ENCODE results near the gene PKP4.

The PKP4 gene

DNA sequence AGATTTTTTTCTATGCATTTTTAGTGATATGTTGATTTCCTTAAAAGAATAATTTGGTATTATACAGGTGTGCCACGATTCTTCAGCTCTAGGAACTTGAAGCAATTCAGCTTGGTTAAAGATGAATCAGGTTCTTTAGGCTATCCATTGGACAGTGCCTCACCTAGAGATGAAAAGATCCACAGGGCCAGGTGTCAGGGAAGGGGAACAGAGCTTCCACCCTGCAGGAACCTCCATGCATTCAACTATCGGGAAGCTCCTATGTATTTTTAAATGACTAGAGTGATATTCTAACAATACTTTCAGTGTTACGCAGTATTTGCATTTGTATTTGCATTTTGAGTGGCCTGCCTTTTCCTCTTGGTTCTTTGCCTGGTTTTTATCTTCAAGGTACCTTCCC is 40.2 kb downstream of the PKP4 start:
- no peak for DNase-seq (ENCODE audit: low read depth)

DNA sequence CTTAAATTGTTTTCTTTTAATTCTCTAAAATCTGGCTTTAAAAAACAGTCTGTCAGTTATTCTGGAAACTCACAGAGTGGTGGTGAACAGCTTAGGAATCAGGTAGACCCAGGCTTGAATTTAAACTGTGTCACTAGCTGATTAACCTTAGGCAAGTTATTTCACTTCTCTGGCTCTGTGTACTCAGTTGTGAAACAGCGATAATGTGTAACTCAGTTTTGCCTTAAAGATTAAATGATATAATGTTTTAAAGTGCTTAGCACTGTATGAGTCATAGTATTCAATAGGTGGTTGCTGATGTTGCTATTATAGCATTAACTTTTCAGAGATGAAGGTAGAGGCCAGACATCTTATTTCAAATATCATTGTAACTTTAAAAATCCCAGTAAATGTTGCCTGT is 40.7 kb downstream of the PKP4 start:
- DNase-seq (ENCODE audit: low read depth): no peak

DNA sequence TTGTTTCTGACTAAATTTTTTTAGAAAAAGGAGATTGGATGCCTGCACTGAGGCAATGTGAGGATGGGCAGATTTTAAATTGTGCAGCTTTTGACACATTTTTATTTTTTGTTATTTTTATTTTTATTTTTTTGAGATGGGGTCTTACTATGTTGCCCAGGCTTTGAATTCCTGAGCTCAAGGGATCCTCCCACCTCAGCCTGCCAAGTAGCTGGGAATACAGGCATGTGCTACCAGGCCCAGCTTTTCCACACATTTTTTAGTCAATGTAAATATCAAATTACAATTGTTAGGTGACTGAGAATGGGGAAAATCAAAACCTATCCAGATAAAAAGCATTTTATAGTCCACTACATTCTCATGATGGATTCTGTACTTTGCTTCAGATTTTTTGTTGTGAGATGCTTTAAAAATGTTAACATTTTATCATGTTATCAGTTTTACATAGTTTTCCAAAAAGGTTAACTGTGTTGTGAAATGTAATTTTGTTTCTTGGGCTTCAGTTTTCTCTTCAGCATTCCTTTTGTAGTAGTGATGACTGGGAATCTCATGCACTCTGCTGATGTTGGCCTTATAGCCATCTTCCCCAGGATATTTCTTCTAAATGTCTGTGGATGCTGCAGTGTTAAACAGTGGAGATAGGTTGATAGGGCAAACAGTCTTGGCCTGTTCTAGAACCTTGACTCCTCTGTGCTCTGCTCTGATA is 41.4 kb downstream of the PKP4 start:
- DNase-seq (ENCODE audit: low read depth): no peak

DNA sequence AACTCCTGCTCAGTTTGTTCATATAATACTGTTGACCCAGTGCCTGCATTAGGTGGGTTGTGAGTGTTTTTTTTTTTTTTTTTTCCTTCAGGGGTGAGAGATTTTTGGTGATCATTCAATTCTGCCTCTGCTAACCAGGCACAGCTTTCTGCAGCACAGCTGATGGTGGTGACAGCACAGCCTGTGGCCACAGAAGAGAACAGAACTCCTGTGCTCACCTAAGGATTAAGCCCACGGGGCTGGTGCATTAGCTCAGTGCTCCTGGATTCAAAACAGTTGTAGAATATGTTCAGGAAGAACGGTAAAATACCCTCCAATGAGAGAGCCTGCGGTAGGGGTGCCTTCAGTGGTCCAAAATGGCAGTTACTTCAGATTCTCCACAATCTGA is 42.0 kb downstream of the PKP4 start:
- no peak for DNase-seq (ENCODE audit: low read depth)

DNA sequence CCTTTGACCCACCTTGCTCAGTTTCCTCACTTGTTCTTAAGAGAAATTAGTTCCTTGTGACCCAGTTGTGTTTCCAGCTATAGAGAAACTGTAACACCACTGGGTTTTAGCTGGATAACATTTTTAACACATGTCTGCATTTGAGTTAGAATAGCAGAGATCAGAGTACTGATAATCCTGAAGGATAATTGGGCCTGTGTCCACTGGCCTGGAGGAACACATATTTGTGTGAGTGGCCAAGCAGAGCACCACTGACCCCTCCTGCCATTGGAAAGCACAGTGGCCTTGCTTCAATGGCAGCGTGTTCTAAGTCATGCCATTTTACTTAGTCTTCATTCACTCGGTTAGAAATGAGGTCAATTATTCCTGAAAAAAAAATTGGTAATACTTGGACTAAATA is 42.6 kb downstream of the PKP4 start:
- DNase-seq (ENCODE audit: low read depth): no peak

DNA sequence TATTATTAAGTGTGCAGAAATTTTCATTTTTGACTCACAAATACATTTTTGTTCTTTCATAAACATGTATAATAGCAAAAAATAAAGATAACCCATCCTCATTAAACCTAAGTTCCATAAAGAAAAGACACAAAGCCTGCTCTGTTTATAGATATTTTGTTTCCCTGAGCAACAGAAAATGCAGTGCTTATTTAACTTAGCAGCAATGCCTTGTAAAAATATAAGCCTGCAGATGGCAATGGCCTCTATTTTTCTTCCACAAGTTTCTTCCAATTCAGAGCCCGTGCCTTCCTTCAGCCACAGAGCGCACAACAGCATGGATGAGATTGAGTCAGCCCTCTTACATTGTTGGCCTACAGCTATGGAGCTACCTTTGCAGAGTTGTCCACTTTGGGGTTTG is 43.6 kb downstream of the PKP4 start:
- DNase-seq (ENCODE audit: low read depth): no peak

DNA sequence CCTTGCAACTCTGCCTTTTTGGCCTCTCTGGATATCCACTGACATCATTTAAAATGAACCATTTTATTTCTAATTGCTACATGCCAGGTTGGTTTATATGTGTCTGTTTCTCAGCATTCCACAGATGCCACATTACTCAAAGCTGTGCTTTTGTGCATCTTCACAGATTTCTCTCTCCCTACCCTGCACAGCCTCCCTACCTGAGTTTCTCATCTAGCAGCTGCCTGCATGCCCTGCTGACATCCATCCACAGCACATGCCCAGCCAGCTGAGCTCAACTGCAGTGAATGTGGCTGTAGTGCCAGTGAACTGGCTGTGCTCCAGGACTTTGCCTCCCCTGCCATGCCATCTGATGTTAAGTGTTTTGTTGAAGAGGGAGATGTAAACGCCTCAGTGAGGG is 44.5 kb downstream of the PKP4 start:
- DNase-seq (ENCODE audit: low read depth): no peak

DNA sequence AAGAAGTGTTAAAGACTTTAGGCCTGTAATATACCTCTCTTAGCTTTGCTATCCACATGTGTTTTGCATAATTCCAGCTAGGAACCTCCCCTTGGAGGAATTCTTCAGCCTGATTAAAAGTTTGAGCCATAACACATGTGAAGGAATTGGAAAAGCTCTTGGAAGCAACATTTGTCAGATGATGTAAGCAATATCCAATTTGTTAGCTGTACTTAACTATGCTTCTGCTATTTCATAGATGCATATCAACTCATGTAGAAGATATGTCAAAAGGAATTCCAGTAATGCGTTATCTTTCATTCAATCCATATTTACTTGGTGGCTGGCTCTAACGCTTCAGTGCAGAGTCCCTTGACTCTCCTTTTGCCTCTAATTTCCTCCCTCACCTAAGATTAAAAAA is 46.2 kb downstream of the PKP4 start:
- DNase-seq (ENCODE audit: low read depth): peak; percentile 92

DNA sequence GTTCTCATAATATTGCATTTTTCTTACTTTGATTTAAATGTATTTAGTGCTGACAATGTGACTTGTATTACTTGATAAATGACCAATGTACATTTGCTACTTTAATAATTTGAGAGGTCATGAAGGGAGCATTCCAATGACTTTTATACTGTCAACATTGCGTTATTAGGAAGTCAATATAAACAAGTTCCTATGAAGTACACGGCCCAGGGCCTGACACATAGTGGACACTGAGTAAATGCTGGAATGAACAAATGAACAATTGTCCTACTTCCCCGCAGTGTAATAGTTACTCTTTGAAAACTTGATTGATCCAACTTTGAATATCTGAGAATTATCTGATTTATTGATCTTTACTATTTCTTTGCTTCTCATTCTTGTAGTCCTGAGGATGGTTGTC is 47.3 kb downstream of the PKP4 start:
- DNase-seq (ENCODE audit: low read depth): no peak

DNA sequence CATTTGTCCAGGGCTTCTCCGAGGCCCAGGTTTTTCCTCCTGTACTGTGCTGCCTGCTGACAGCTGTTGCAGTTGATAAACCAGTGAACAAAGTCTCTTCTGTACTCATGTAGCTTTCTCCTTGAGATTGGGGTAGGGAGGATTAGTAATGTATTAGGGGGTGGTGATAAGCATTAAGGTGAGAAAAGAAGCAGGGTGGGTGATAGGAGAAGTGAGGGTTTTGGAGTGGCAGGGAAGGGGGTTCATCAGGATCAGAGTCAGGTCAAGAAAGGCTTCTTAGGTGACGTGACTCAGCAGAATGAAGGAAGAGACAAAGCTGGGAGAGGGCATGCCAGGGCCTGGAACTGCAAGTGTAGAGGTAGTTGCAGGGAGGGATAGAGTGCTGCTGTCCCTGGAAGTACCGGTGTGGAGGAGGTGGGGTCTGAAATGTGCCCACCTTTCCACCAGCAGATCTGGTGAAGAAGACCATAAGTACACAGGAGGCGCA is 48.7 kb downstream of the PKP4 start:
- no peak for DNase-seq (ENCODE audit: low read depth)

DNA sequence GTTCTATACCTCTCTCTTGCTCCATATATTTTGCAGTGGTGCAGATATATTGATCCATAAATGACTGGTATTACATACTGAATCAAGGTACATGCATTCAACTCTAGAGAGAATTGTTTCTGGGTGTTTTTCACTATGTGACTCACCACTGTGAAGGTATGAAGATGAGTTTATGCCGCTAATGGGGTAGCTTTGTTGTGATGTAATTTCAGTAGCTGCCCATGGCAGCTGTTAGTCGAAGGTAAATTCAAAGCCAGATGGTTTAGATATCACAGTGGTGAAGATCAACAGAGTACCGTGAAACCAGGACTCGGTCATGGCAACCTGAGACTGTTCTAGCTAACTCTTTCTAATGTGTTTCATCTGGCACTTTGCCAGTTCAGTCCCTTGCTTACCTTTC is 50.4 kb downstream of the PKP4 start:
- DNase-seq (ENCODE audit: low read depth): no peak

DNA sequence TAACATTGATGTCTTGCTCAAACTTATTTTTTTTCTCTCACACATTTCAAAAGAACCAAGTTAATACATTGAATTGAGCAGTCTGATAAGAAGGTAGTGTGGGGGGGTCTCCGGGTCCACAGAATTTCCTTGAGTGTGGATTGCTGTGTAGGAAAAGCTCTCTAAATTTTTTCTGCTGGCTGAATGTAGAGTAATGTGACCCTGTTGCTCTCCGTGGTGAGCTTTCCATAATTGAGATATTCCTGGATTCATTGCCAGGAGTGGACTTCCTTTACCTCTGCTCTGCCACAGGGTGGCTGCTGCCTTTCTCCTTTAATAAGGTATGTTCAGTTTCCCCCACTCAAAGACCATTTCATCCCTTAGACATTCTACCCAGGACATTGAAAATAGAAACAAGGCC is 50.9 kb downstream of the PKP4 start:
- no peak for DNase-seq (ENCODE audit: low read depth)

DNA sequence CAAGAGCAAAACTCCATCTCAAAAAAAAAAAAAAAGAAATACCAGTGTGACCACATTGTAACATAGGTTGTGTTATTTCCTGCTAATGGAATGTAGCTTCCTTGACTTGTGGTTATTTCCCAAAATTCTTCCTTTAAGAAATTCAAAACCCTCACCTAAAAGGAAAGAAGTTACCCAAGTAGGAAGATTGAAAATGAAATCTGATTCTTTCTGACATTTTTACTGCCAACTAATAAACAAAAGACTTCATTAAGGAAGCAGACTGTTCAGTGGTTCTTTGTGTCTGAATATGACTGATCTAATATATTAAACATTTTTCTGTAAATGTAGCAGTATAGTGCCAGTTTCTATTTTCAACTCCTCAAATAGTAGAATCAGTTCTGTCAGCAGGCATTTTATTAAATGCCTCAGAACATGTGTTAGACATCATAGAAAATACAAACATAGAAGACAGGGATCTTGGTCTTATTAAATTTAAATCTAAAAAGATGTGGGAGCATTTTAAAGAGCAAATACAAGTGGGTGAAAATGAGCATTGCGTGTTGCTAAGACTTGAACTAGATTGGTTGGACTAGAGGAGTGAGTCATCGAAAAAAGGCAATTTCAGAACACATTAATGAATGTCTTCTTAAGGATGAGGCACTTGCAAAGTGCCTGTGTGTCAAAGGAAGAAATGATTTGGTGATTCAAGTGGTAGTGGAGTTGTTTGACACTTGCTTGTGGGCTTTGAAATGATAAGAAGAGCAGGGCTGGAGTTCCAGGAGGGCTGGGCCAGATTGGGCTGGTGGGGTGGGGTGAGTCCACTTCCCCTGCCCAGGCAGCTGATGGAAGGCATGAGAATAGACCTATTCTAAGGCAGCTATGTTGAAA is 53.4 kb downstream of the PKP4 start:
- no peak for DNase-seq (ENCODE audit: low read depth)

DNA sequence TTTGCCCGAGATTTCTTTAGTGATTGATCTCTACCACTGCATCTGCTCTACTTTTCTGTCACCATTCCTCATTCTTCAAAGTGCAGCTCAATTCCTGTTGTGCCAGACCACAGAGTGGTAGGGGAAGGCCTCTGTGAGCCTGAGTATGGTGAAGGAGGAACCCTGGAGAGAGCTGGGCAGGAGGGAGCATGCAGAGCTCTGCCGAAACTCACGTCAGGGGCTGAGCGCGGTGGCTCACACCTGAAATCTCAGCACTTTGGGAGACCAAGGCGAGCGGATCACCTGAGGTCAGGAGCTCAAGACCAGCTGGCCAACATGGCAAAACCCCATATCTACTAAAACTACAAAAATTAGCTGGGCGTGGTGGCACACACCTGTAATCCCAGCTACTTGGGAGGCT is 54.1 kb downstream of the PKP4 start:
- DNase-seq (ENCODE audit: low read depth): no peak

DNA sequence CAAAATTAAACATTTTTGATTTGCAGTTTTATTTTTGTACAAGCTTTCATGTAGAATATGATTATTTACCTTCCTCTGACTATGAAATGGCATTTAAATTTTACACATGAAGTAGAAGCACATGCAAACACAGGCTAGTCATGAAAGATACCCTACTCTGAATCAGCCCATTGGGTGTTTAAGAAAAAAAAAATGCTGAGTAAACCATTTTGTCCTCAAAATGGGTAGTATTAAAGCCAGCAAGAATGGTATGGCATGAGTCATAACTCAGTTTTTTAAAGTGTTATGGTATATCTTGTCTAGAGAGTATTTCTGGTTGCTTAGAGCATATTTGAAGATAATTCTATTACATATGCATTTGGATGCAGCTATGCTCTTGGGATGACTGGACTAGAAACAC is 55.0 kb downstream of the PKP4 start:
- no peak for DNase-seq (ENCODE audit: low read depth)

DNA sequence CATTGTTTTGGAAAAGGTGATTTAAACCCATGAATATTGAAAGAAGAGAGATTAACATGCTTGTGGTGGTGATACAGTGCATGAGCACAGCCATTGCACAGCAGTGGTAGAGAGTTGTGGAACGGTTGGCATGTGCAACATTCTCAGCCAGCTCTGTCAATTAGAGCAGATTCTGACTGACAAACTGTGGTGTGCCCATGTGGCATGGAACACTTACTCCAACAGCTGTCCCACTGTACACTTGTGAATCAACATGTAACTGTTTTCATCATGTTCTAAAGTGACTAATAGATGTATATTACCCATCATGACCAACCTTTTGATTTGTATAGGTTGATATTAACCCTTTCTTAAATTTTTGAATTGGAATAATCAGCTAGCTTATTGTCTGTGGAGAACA is 55.6 kb downstream of the PKP4 start:
- no peak for DNase-seq (ENCODE audit: low read depth)

DNA sequence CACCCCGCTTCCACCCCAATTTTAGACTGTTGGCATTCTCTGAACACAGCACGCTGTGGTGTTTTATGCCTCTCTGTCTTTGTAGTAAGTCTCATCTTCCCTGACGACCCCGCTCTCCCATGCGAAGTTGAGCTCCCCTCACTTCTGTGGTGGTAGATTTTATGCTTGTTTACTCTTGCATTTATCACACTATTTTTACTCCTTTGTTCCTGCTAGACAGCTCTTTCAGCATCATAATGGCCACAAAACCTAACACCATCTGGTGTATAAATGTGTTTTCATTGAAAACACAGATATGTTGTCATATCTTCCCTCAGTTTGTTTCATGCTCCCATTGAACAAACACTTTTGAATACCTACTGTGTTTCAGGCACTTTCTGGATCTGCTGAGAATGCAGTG is 57.1 kb downstream of the PKP4 start:
- no peak for DNase-seq (ENCODE audit: low read depth)

DNA sequence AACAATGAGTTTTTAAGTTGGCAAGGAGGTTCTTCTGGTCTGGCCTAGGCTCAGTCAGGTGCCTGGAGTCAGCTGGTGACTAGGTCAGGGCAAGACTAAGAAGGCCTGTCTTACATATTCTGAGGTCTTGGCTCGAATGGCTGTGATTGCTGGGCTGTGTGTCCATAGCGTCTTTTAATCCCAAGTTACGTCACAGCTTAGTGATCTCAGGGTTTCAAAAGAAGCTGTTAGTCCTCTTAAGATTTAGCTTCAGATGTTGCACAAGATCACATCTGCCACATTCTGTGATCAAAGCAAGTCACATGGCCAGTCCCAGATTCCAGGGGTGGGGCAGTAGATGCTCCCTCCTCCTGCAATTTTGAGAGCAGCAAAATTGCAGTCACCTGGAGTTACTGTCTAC is 61.3 kb downstream of the PKP4 start:
- no peak for DNase-seq (ENCODE audit: low read depth)

DNA sequence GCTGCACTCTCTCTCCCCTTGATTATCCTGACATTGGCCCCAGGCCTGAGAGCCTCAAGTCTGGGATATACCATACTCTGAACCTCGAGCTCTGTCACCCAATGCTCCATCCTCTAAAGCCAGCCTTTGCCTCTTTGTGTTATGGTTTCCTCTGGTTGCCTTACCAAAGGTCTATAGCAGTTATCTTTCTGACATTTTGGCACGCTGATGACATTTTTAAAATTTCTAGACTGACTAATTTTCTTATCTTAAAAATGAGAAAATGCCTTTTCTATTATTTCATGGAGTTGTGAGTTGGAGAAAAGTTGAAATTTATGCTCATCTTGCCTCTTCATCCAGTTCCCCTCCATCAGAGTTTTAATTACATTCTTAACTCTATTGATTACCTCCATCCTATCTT is 62.7 kb downstream of the PKP4 start:
- DNase-seq (ENCODE audit: low read depth): no peak

DNA sequence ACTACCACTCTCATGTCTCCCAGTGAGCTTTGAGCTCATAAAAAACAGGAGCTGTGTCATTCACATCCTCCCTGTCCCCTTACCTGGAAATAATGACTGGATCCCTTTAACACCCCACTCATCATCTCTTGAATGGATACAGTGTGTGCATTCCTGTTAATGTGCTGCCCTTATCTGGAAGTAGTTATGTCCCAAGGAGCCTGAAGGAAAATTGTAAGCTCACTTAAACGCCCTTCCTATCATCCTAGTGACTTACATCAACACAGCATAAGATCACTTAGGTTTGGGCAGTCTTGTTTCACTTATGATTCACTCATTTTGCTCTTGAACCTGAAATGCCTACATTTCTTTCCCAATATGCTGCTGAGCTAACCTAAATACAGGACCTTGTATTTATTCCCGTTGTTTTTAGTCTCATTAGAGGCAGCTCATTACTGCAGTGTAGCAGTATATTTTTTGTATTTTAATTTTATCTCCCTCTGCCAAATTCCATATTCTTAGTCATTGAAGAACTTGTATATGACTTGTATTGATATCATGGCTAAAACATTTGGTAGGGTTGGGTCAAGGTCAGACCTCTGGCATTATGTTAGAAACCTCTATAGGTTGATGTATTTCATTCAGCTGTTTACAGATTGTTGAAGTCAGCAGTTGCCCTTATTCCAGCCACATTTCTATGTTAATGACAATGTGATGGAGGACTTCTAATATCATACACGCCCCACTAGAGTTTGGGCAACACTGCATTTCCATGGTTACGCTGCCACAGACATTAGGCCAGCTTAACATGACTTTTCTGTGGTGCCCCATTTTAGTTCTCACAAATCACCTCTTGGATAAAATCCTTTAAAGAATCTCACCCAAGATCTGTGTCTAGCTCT is 72.9 kb downstream of the PKP4 start:
- DNase-seq (ENCODE audit: low read depth): peak; percentile 53

DNA sequence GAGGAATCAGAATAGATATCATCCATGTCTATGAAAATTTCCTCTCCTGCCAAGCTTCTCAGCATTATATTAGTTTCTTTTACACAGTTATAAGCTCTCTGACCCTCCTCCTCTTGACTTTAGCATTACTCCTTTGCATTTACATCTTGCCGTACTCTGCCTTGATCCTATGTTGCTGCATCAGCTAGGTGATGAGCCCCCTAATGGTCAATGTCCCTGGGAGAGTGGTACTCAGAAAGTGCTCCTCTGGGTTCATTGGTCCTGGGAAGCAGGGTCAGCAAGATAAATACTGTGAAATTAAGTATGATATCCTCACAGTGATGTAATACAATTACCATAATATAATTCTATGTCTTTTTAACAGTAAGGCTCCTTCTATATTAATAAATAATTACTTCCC is 74.1 kb downstream of the PKP4 start:
- no peak for DNase-seq (ENCODE audit: low read depth)

DNA sequence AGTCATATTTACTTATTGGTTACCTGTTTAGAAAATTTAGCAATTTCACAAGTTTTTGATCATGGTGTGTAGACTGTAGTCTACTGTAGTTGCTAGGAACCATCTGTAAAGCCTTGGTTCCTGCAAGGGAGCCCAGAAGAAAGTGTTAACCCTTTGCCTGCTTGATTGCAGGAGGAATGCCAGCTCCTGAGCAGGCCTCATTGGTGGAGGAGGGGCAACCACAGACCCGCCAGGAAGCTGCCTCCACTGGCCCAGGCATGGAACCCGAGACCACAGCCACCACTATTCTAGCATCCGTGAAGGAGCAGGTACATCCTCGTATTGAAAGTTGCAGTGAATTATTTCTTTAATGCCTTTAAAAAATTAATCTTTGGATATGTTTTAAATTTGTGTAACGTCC is 76.3 kb downstream of the PKP4 start:
- no peak for DNase-seq (ENCODE audit: low read depth)

Measured in GM04503 (cell line).